ENCODE data around the gene GRB10.
"Not testable (repeated sequence)": the region's sequence is repeated elsewhere in the genome, so short reads cannot be mapped to it uniquely, and the experiment has no call there.

GRB10 gene

DNA sequence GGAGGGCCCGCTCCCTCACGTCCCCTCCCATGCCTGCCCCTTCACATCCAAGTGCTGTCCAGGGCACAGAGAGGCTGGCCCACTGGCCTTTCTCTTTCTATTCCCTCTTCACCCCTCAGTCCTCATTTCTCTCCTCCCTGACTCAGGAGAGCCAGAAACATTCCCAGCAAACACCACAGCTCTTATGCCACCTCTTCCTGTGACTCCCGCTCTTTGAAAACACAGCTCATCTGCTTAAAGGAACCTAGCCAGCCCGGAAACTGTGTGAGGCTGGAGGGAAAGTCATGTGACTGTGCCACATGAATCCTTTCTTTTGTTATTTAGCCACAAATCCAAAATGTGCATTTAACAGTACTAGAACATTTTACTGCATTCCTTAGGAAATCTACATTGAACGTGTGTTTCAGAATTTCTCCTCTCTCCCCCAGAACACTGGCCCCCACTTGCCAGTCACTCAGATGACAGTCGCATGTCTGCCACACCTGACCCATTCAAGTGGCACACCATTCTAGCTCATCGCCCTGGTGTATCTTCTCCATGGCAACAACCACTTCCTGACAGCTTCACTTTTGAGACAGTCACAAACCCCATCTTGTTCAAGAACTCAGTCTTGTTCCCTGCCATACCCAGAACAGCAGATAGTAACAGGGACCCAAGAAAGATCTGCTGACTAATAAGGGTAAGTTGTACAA, 42.8 kb downstream of the GRB10 start:
- DNase-seq: peak in 1 of 2 experiments; percentile 54

GRCh38 chr7:50738932-50739331, 43.8 kb downstream of the GRB10 start:
- DNase-seq: no peak

DNA sequence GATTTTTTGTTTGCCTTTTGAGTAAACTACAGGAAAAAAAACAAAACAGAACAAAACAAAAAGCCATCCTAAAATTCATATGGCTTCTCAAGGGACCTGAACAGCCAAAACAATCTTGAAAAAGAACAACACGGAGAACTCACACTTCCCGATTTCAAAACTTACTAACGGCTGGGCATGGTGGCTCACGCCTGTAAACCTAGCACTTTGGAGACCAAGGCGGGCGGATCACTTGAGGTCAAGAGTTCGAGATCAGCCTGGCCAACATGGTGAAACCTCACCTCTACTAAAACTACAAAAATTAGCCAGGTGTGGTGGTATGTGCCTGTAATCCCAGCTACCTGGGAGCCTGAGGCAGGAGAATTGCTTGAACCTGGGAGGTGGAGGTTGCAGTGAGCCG, 46.9 kb downstream of the GRB10 start:
- DNase-seq: not testable (repeated sequence)

GRCh38 chr7:50735333-50735732, 47.4 kb downstream of the GRB10 start:
- no peak for DNase-seq

GRCh38 chr7:50734246-50734645, 48.5 kb downstream of the GRB10 start:
- no peak for DNase-seq

GRCh38 chr7:50733552-50733951, 49.1 kb downstream of the GRB10 start:
- DNase-seq: no peak

GRCh38 chr7:50731703-50732582, 50.8 kb downstream of the GRB10 start:
- DNase-seq: no peak

DNA sequence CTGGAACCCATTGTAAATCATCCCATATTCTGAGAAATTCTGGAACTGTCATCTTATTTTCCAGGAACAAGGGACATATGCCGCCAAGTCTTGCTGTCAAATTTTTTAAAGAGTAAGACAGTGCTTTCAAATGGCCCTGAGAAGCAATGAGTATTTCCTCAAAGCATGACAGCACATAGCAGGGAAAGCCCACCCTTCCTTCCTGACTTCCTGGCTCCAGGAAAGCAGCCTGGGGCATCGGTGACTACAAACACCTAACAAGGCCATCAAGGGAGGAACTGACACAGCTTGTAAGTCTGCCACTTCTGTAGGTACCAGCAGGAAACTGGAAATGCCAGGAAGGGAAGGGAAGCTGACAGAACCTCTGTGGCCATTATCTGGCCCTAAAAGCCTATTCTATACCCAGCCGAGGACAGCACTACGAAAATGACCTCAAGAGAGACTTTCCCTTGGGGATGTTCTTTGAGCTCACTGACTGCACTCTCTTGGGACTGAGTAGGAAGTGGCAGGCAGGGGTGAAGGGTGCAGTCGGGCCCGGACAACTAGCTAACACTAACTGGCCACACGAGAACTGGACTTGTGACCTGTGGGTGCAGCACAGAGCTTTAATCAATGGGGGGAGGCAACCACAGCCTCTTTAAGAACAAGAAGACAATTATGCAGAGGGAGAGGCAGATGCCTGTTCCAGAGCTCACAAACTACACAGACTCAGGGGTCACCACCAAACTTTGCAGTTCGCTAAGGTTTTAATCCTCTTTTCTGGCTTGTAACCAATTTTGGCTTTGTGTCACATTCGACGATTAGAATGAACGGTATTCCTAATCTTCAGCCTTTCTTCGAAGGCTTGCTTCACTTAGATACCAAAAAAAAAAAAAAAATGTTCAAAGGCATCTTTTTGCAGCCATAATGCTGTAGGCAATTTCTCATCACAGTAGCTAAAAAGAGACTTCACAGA, 52.0 kb downstream of the GRB10 start:
- DNase-seq: no peak

GRCh38 chr7:50729962-50730361, 52.7 kb downstream of the GRB10 start:
- DNase-seq: no peak

- no peak for DNase-seq
Observed at GRCh38 chr7:50728184-50728583, 54.5 kb downstream of the GRB10 start.

- DNase-seq: no peak
Observed at GRCh38 chr7:50727711-50728110, 55.0 kb downstream of the GRB10 start.

- DNase-seq: no peak
Observed at GRCh38 chr7:50727072-50727471, 55.6 kb downstream of the GRB10 start.

- DNase-seq: no peak
Observed at GRCh38 chr7:50725774-50726173, 56.9 kb downstream of the GRB10 start.

DNA sequence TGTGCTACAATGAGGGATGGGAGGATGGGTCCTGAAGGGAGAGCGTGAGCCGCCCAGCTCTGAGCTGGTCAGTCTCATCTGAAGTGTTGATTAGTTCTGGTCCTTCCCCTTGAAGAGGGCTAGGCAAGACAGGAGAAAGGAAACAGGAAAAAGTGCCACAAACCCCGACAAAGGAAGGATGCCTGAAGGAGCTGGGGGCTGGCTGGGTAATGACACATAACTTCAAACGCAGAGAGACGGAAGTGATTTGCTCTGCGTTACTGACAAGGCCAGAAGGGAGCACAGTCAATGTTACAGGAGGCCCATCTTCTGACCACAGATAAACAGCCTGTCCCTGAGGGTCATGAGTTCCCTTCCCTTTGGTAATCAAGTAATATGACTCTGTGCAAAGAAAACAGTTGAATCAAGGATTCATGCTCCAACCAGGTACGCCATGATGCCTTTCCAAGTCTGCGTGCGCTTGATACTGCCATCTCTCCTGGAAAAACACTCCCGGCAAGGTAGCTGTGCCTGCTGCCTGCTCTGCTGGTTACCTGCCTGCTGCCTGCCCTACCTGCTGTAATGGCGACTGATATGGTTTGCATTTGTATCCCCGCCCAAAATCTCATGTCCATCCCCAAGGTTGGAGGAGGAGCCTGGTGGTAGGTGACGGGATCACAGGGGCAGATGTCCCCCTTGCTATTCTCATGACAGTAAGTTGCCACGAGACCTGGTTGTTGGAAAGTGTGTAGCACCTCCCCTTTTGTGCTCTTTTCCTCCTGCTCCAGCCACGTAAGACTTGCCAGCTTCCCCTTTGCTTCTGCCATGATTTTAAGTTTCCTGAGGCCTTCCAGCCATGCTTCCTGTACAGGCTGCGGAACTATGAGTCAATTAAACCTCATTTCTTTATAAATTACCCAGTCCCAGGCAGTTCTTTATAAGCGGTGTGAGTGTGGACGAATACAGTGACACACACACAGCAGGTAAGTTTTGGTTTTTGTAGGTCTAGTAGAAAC, 57.9 kb downstream of the GRB10 start:
- no peak for DNase-seq

- no peak for DNase-seq
Observed at GRCh38 chr7:50723888-50724287, 58.8 kb downstream of the GRB10 start.

DNA sequence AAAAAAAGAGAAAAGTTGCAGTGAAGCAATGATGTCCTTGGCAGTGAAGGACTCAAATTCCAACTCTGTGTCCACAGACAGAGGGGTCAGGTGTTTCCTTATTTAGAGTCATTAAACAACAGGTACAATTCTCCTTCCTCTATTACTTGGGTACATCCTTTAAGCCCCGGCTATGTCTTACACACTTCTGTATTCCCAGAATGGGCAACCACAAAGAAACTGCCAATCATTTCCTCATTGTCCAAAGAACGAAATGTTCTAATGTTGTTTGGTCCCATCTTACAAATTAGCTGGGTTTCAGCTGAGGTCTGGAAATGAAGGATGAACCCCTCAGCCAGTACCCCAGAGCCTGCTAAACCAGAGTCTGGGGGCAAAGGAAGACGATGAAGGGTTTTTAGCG, 59.5 kb downstream of the GRB10 start:
- DNase-seq: no peak

GRCh38 chr7:50721661-50722259, 60.9 kb downstream of the GRB10 start:
- DNase-seq: no peak

DNA sequence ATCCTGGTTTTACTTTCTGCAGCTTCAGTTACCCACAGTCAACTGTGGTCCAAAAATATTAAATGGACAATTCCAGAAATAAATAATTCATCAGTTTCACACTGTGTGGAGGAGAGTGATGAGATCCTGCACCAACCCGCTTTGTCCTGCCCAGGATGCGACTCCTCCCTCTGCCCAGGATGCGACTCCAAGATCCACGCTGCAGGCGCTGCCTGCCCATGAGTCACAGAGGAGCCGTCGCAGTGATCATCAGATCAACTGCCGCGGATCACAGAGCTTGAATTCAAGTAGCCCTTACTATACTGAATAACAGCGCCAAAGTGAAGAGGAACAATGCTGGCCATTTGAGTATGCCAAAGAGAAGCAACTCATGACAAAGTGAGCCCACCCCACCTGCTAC, 61.5 kb downstream of the GRB10 start:
- no peak for DNase-seq

GRCh38 chr7:50720295-50720694, 62.4 kb downstream of the GRB10 start:
- no peak for DNase-seq

DNA sequence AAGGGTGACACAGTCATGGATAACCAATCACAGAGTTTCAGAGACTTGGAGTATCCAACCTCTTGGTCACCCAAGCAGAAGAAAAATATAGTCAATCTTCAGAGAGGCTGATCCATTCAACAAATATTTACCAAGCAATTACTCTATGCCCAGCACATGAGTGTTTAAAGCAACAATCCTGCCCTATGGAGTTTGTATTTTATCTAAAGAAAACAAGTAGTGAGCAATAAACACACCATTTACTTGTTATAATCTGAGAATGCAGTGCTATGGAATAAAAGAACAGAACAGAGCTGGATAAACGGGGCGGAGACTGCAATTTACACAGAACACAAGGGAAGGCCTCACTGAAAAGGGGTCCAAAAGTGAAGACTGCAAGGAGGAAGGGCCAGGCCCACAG, 63.8 kb downstream of the GRB10 start:
- no peak for DNase-seq

- DNase-seq: no peak
Observed at GRCh38 chr7:50718311-50718710, 64.4 kb downstream of the GRB10 start.
